ENCODE measurements around the gene GSTO2.

DNA sequence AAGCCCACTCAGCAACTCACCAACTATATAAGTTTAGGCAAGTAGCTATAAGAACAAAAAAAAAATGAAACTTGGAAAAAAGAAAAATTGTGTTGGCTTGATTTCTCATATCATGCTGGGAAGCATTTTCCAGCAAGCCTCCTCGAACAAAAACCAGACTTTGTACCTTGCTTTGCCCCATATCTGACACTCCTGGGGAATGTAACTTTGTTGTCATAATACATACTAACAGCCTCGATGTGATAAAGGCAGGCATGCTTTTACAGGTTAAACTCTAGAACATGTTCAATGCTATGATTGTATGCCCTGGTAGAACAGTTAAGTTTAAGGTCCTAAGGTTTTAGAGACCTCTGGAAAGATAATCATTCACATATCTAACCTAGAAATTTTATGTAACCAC lies 48.5 kb upstream of the GSTO2 start:
- TF ChIP-seq CTCF (IDR thresholded peaks at IDR 0.05; ENCODE audit: poor library complexity): no peak
- no peak for TF ChIP-seq EZH2 (IDR thresholded peaks at IDR 0.05; ENCODE audit: borderline replicate concordance)
- no peak for TF ChIP-seq EZH2phosphoT487 (IDR thresholded peaks at IDR 0.05; ENCODE audit: low read depth, severe bottlenecking, unreplicated experiment)

All from hepatocyte (in vitro differentiated cells).